Mucosa of descending colon (tissue), 3 donors: ENCODE measurements around the gene HOMER1. TPM values are rescaled to one million over a fixed set of nuclear protein-coding genes. Genes with fewer than 3 reads are reported as not detected.
"Not testable (repeated sequence)": the region's sequence is repeated elsewhere in the genome, so short reads cannot be mapped to it uniquely, and the experiment has no call there.

ENCODE experiments used
- ATAC-seq: fragments of 200-7000 bp; cut with Tn5 transposase; one replicate; pipeline ENCODE4 v1.9.1; 2020; ENCODE audit warnings: mild to moderate bottlenecking, moderate library complexity
- DNase-seq, 3 donors: peaks; one replicate each; pipeline ENCODE4 v3.0.0-alpha.2; 2020
- H3K36me3 ChIP-seq: fragments of 200-600 bp; one replicate; pipeline ENCODE4 v1.8.0; 2021; ENCODE audit warnings: low read depth, mild to moderate bottlenecking
- H3K4me1 ChIP-seq: fragments of 200-600 bp; one replicate; pipeline ENCODE4 v1.8.0; 2021; ENCODE audit warnings: low read depth, mild to moderate bottlenecking
- H3K4me3 ChIP-seq: fragments of 200-600 bp; one replicate; pipeline ENCODE4 v1.8.0; 2021; ENCODE audit warnings: mild to moderate bottlenecking
- H3K9me3 ChIP-seq: fragments of 200-600 bp; one replicate; pipeline ENCODE4 v1.8.0; 2021; ENCODE audit warnings: mild to moderate bottlenecking
- intact Hi-C, 2 donors: fragments of 100-400 bp; cut with DNase I in 1 of 2; cut with micrococcal nuclease in 1 of 2; formaldehyde crosslinking; loops; one replicate each; pipeline versions ENCODE4 v1.11.0 to v1.11.1; 2022; cut with DNase I, micrococcal nuclease
- total RNA-seq, 3 donors: library from RNA; stranded (reverse); fragmentation: NEBNext Ultra II Directional in 2 of 3; extraction: Animal tissue kit (Norgen Biotek cat#: 25700) in 2 of 3; gene quantifications; one replicate each; pipeline versions ENCODE4 v1.2.1 to v1.2.4, GENCODE V29; 2021 to 2023
- TF ChIP-seq, protein P1 (sequence below): fragments of 200-600 bp; IDR thresholded peaks from one replicate; pipeline ENCODE4 v1.8.0; 2022; ENCODE audit warnings: antibody characterized with exemption, mild to moderate bottlenecking
- donor health status: DM: no; HTN: no; CAD: no; lungs with moderate emphysema.
- donor health status: DM: no; HTN: no; CAD: no.
- donor health status: DM: no; HTN: yes; CAD: no.

HOMER1 gene
- total RNA-seq, 3 donors from 2014 or later: 1.1 to 7.4 (median 2.2) TPM

DNA sequence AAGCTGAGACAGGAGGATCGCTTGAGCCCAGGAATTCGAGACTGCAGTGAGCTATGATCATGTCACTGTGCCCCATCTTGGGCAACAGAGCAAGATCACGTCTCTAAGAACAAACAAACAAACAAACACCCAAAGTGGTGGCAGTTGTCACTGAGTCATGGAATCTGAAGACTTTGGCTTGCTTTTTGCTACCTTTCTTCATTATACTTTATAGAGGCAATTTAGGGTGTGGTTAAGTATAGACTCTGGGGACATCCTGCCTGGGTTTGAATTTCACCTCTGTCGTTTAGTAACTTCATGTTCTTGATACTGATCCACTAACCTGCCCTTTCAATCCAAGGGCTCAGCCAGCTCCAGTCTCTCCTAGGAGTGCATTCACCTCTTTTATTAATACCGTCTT, 13.0 kb upstream of the HOMER1 start:
- no peak overlapping the region for H3K4me3 ChIP-seq
- intact Hi-C loops: no loop called here
- TF ChIP-seq, protein P1, sequence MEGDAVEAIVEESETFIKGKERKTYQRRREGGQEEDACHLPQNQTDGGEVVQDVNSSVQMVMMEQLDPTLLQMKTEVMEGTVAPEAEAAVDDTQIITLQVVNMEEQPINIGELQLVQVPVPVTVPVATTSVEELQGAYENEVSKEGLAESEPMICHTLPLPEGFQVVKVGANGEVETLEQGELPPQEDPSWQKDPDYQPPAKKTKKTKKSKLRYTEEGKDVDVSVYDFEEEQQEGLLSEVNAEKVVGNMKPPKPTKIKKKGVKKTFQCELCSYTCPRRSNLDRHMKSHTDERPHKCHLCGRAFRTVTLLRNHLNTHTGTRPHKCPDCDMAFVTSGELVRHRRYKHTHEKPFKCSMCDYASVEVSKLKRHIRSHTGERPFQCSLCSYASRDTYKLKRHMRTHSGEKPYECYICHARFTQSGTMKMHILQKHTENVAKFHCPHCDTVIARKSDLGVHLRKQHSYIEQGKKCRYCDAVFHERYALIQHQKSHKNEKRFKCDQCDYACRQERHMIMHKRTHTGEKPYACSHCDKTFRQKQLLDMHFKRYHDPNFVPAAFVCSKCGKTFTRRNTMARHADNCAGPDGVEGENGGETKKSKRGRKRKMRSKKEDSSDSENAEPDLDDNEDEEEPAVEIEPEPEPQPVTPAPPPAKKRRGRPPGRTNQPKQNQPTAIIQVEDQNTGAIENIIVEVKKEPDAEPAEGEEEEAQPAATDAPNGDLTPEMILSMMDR: no peak
- DNase-seq (no peak), ATAC-seq (no peak)
- H3K36me3 ChIP-seq: no peaks in the 10 kb centered on the region
- peaks cover 7% of the 10 kb centered on the region for H3K9me3 ChIP-seq
- no peaks in the 10 kb centered on the region for H3K4me1 ChIP-seq

DNA sequence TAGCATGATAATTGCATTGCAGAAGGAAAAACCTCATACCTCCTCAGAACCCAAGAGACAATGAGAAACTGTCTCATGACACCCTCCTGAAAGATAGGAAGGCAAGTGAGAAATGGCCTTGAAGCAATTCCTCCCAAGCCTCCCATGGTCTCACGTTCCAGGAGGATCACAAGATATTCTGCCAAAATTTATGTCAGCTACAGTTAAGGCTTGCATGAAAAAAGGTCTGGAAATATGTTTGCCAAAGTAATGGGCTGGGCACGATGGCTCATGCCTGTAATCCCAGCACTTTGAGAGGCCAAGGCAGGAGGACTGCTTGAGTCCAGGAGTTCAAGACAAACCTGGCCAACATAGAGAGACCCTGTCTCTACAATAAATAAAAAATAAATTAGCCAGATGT, 12.6 kb upstream of the HOMER1 start:
- Histone ChIP-seq H3K4me1 (no peaks in the 10 kb centered on the region), H3K9me3 (peaks cover 7% of the 10 kb centered on the region), H3K4me3 (no peak overlapping the region), H3K36me3 (no peaks in the 10 kb centered on the region)
- no peak for DNase-seq
- TF ChIP-seq, protein P1: no peak
- no peak for ATAC-seq
- intact Hi-C loops: no loop called here

DNA sequence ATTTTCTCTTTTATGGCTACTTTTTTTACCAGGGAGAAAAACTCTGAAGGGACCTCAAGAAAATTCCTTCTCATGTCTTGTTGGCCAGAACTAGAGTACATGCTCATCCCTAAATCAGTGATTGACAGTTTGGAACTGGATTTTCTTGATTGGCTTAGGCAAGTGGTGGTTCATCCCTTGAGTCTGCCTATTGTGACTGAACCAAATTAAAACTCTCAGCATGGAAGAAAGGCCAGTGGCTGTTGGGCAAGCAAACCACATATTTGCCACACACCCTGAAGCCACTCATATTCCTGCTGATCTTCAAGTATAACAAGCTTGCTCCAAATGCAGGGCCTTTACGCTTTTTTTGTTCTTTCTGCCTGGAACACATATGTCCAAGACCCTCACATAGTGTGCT, 7.2 kb upstream of the HOMER1 start:
- intact Hi-C loops: no loop called here
- Histone ChIP-seq H3K9me3 (peaks cover 7% of the 10 kb centered on the region), H3K36me3 (no peaks in the 10 kb centered on the region), H3K4me3 (no peak overlapping the region), H3K4me1 (no peaks in the 10 kb centered on the region)
- no peak for ATAC-seq
- no peak for DNase-seq
- TF ChIP-seq, protein P1: no peak

DNA sequence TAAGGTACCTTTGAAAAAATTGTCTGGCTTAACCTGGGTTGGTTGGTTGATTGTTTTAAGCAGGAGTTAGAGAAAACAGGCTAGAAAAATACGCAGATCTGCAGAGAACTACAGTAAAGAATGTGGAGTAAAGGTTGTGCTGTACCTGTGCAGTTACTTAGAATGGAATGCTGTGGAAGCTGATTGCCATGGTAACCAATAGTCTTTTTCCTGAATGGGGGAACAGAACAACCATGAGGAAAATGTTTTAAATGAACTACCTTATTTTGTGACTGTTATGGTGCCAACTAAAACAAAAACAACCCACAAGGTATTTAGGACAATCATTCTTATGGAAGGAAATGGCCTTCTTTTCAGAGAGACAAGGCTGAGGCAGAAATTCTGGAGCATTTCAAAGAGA, 4.8 kb upstream of the HOMER1 start:
- intact Hi-C loops: no loop called here
- H3K4me3 ChIP-seq: no peak overlapping the region
- TF ChIP-seq, protein P1: no peak
- DNase-seq (no peak), ATAC-seq (no peak)
- no peaks in the 10 kb centered on the region for H3K36me3 ChIP-seq
- H3K9me3 ChIP-seq: no peaks in the 10 kb centered on the region
- H3K4me1 ChIP-seq: no peaks in the 10 kb centered on the region

DNA sequence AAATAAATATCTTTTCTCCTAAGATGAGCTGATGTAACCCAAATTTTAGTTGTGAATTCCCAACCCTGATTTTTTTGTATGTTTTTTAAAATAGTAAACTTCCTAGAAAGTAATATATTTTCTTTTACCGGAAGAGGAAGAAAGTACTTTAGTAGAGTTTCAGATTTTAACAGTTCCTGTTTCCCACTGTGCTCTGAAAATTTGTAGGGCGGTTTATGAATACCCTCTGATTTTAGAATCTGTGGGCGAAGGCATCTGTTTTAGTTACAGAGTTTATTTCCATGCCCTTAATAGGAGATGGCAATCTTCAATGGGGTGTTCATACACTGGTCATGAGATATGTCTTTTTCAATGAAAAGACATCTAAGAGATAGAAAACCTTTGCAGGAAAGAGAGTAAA, 3.7 kb upstream of the HOMER1 start:
- intact Hi-C loops: no loop called here
- no peaks in the 10 kb centered on the region for H3K36me3 ChIP-seq
- ATAC-seq (no peak), DNase-seq (no peak)
- no peaks in the 10 kb centered on the region for H3K9me3 ChIP-seq
- no peak overlapping the region for H3K4me3 ChIP-seq
- TF ChIP-seq, protein P1: no peak
- H3K4me1 ChIP-seq: no peaks in the 10 kb centered on the region

DNA sequence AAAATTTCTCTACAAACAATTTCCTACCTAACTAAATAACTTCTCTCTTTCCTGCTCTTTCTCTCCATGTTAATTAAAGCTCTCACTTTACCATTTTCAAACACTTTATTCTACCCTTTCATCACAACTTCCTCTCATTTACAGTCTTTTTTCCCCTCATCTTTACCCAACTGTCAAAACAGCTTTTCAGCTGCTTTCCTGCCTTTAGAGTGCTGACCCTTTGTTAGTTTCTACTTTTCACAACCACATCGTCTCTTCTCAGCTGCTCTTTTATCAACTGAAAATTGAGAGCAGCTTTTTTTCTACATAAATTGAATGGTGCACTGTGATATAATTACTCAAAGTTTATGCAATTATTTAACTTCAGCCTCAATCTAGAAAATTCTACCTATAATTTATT, 3.1 kb upstream of the HOMER1 start:
- TF ChIP-seq, protein P1: no peak
- DNase-seq (no peak), ATAC-seq (no peak)
- intact Hi-C loops: no loop called here
- Histone ChIP-seq H3K9me3 (no peaks in the 10 kb centered on the region), H3K4me3 (no peak overlapping the region), H3K4me1 (no peaks in the 10 kb centered on the region), H3K36me3 (no peaks in the 10 kb centered on the region)

DNA sequence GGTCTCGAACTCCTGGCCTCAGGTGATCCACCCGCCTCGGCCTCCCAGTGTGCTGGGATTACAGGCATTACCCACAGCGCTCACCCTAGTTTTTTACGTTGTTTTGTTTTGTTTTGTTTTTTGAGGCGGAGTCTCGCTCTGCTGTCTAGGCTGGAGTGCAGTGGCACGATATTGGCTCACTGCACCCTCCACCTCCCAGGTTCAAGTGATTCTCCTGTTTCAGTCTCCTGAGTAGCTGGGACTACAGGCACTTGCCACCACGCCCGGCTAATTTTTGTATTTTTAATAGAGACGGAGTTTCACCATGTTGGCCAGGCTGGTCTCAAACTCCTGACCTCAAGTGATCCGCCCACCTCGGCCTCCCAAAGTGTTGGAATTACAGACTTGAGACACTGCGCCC, 2.4 kb upstream of the HOMER1 start:
- H3K4me1 ChIP-seq, H3K4me3 ChIP-seq, ATAC-seq, DNase-seq, intact Hi-C loops, H3K9me3 ChIP-seq, H3K36me3 ChIP-seq: not testable (repeated sequence)
